Glomerular visceral epithelial cell (primary cell): ENCODE results near the gene NSG1.

ENCODE experiments used
- DNase-seq: peaks from one replicate; pipeline ENCODE4 v3.0.0-alpha.2; 2016; ENCODE audit errors: extremely low spot score

NSG1 gene

DNA sequence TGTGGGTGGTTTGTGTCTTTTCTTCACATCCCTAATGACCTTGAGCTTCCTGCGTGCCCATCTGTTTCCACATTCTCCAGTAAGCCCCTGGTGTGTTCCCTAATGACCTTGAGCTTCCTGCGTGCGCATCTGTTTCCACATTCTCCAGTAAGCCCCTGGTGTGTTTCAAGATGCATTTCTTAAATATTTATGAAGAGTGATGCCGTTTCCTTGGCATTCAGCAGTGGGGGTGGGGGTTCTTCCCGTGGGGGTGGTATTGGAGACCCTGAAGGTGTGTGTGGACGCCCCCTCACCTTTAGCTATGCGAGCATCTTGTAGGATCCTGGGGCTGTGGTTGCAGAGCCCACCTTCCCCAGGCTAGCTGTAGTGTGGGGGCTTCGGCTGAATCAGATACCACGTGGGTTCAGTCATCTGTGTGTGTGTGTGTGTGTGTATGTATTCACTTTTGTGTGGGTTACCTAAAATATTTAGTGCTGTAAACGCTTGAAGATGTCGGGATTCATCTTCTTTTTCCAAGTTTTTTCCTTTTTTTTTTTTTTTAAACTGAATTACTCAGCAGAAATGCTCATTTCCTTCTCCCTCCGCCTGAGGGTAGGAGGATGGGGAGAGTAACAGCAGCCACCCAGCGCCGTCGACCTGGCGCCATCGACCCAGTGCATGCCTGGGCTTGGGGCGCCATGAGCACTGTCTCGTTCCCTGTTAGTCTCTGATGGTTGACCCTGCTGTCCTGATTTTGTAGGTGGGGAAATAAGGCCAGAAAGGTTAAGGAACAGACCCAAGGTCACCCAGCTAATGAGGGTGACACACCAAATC is 9.9 kb downstream of the NSG1 start:
- no peak for DNase-seq

GRCh38 chr4:4397441-4397819 is 10.5 kb downstream of the NSG1 start:
- no peak for DNase-seq

DNA sequence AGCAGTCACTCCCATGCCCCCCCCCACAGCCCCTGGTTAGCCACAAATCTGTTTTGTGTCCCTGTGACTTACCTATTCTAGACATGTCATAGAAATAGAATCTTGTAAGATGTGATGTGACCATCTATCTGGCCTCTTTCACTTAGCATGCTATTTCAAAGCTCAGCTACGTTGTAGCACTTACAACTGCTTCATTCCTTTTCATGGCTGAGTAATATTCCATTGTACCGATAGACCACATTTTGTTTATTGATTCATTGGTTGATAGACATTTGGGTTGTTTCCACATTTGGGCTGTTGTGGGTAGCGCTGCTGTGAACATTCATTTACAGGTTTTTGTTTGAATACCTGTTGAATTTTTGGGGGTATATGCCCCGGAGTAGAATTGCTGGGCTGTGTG is 11.5 kb downstream of the NSG1 start:
- DNase-seq = no peak

- DNase-seq = no peak
These were observed 14.1 kb downstream of the NSG1 start for GRCh38 chr4:4401036-4401435.

DNA sequence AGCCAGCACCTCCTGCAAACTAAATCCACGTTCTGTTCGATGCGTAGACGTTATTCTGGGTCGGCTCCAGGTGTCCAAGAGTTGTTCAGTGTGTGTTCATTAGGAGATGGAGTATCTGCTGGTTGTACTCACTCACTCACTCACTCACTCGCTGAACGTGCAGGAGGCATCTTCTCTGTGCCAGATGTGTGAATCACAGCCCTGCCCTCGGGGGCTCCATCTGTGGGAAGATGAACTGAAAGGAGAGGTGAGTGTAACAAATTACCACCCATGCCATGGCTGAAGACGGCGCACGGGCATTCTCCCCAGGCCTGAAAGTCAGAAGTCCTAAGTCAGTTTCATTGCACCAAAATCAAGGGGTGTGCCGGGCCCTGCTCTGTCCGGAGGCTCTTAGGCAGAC is 16.1 kb downstream of the NSG1 start:
- no peak for DNase-seq

DNA sequence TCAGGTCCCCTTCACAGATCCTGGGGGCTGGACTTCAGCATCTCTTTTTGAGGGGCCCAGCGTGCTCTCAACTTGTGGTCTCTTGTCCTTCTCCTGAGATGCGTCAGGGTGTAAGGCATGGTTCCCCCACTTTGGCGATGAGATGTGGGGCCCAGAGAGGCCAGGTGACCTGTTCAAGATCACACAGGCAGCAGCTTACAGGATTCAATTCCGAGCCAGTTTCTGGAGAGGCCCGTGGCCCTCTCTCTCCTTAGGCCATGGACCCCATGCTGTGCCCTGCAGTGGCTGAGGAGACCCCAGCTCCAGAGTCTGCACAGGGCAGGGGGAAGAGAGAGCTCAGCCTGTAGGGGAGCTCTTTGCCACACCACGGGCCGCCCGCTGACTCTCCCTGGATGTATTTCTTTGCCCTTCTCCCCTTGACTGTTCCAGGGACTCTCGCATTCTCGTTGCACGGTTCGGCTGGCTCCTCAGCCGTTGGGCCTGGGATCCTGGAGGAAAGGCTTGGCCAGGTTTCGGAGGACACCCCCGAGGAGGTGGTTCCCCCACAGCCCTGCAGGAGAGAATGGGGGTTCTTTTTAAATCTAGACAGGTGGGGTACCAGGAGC is 18.6 kb downstream of the NSG1 start:
- no peak for DNase-seq

GRCh38 chr4:4406455-4407298 is 19.8 kb downstream of the NSG1 start:
- peak; percentile 15 for DNase-seq

DNA sequence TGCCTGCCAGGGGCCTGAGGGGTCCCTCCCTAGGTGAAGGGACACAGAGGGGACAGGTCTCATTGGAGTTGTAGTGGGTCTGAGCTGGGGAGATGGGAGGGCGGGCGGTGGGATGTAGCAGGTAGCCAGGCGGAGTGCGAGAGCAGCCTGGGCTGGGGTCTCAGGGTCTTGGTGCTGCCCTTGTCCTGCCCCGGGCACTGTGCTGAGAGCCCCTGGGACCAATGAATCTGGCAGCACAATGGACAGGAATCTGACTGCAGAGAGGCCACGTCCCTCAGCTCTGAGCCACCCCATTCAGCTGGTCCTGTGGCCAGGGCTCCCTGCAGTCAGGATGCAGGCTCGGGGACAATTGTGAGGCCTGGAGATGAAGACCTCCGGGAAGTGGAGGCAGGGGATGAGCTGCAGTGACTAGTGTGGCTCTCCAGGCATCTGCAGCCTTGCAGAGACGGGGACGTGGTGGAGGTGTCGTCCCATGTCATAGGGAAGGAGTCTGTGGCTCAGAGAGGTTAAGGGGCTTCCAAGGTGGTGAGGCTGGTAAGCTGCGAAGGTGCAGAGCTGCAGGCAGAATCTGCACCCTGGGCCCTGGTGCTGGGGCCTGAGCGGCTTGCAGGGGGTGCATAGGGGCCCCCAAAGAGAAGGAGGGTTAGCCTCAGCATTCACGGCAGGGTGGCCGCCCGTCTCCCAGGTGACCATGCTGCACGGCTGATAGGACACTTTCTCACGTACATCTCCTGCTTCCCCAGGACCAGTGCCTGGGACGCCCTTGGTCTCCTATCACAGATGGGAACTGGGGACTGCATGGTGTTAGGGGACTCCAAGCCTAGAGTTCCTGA is 20.6 kb downstream of the NSG1 start:
- DNase-seq = no peak

- DNase-seq = no peak
These were observed 21.2 kb downstream of the NSG1 start for GRCh38 chr4:4408132-4408523.

DNA sequence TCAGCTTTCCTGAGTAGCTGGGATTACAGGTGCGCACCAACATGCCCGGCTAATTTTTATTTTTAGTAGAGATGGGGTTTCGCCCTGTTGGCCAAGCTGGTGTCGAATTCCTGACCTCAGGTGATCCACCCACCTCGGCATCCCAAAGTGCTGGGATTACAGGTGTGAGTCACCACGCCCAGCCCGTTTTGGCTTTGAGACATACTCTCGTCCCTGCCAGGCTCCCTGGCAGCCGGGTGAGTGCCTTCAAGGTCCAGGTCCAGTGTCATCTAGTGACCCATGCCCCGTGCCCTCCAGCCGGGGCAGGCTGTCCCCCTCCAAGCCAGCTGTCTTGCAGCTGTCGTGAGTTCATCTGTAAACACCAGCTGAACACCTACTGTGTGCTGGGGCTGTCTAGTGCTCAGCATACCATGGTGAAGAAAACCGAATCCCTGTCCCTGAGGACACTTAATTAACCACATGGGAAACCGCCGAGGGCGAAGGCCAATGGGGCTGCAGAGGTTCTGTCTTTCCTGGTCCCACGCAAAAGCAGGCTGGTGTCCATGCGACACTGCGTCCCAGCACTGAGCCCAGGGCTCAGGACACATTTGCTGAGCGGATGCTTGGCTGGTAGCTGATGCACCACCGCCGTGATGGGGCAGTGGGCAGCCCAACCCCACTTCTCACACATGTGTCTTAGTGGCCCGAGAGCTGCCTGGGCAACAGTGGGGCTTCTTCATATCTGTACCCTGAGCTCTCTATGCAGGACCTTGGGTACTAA is 21.9 kb downstream of the NSG1 start:
- no peak for DNase-seq

DNA sequence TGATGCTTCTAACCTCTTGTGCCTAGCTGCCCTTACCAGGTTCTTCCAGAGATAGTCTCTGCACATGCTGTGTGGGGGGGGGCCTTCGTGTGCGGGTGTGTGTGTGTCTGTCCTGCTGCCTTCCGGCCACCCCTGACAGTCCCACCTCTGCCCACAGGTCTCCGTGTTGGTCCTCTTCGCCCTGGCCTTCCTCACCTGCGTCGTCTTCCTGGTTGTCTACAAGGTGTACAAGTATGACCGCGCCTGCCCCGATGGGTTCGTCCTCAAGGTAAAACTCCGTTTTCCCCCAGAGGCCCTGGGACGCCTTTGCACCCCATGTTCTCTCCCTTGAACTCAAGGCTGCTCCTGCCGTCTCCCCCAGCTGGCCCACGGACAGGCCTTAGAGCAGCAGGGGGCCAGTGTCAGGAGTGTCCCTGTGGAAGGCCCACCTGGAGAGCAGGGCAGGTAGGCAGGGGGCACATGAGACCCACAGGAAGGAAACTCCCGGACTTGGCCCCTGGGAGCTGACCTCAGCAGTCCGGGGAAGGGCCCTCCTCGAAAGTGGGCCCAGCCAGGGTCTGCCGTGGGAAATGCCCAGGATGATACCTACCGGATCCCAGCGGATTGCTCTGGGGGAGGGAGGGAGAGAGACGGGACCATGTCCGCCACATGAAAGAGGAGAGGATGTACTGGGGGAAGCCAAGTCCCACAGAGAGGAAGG is 22.7 kb downstream of the NSG1 start:
- no peak for DNase-seq

GRCh38 chr4:4410271-4410670 is 23.4 kb downstream of the NSG1 start:
- no peak for DNase-seq

GRCh38 chr4:4411906-4412305 is 25.0 kb downstream of the NSG1 start:
- DNase-seq = no peak

GRCh38 chr4:4412641-4413372 is 25.9 kb downstream of the NSG1 start:
- no peak for DNase-seq

DNA sequence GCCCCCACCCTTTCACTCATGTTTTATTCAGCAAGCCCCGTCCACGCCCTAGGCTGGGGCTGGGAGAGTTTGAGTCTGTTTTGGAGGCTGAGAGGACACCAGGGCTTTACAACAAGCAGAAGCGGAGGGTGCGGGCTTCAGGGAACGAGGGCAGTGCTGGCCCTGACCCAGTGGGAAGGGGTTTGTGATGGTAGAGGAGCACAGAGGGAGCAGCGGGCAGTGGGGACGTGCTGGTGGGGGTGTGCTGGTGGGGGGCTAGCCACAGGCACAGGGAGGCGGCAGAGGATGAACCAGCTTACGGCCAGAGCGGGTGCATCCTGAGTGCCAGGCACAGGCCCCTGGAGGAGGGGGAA is 26.4 kb downstream of the NSG1 start:
- DNase-seq = no peak

GRCh38 chr4:4413806-4414205 is 26.9 kb downstream of the NSG1 start:
- no peak for DNase-seq

GRCh38 chr4:4415107-4415805 is 28.4 kb downstream of the NSG1 start:
- no peak for DNase-seq

- no peak for DNase-seq
These were observed 29.2 kb downstream of the NSG1 start for GRCh38 chr4:4415806-4416805.
